ENCODE data around the gene CAPN12.

- TF ChIP-seq CTCF (IDR thresholded peaks at IDR 0.05) (peak in 3 of 4 experiments; percentile 8 to 52 (median 45)), POLR2A (IDR thresholded peaks at IDR 0.05) (no peak), POLR2AphosphoS5 (IDR thresholded peaks at IDR 0.05) (no peak)
Measured at GRCh38 chr19:38685666-38686529, 58.4 kb downstream of the CAPN12 start.

Data from prostate gland (tissue), 2 donors.